HG03378 (cell line): ENCODE results near the gene ZNF641.
"Not testable (repeated sequence)": the region's sequence is repeated elsewhere in the genome, so short reads cannot be mapped to it uniquely, and the experiment has no call there.

Experiments
- ATAC-seq: cut with Tn5 transposase; IDR thresholded peaks from one replicate; pipeline ENCODE4 v1.9.1; 2021; ENCODE audit warnings: mild to moderate bottlenecking, moderate library complexity; ENCODE audit not compliant: unreplicated experiment

ZNF641 gene

GRCh38 chr12:48336061-48336460 is 14.7 kb downstream of the ZNF641 start:
- no peak for ATAC-seq

GRCh38 chr12:48334808-48335207 is 15.9 kb downstream of the ZNF641 start:
- ATAC-seq: no peak

- not testable (repeated sequence) for ATAC-seq
These were observed 17.0 kb downstream of the ZNF641 start for GRCh38 chr12:48333680-48334079.

- ATAC-seq: no peak
These were observed 19.3 kb downstream of the ZNF641 start for GRCh38 chr12:48331399-48331798.

GRCh38 chr12:48329199-48329939 is 21.4 kb downstream of the ZNF641 start:
- ATAC-seq: no peak

- no peak for ATAC-seq
These were observed 34.2 kb downstream of the ZNF641 start for GRCh38 chr12:48316491-48316890.

- ATAC-seq: no peak
These were observed 39.4 kb downstream of the ZNF641 start for GRCh38 chr12:48311313-48311712.

GRCh38 chr12:48307269-48307668 is 43.5 kb downstream of the ZNF641 start:
- no peak for ATAC-seq

- no peak for ATAC-seq
These were observed 45.5 kb downstream of the ZNF641 start for GRCh38 chr12:48305190-48305589.

GRCh38 chr12:48302161-48302911 is 48.4 kb downstream of the ZNF641 start:
- no peak for ATAC-seq

- ATAC-seq: no peak
These were observed 49.9 kb downstream of the ZNF641 start for GRCh38 chr12:48300774-48301173.

- ATAC-seq: peak; percentile 77
These were observed 54.0 kb downstream of the ZNF641 start for GRCh38 chr12:48296586-48297282.

GRCh38 chr12:48292040-48292439 is 58.7 kb downstream of the ZNF641 start:
- no peak for ATAC-seq

- no peak for ATAC-seq
These were observed 59.2 kb downstream of the ZNF641 start for GRCh38 chr12:48291511-48291910.

GRCh38 chr12:48288387-48289268 is 62.1 kb downstream of the ZNF641 start:
- no peak for ATAC-seq
